ENCODE measurements around the gene C5AR1. TPM values are rescaled to one million over a fixed set of nuclear protein-coding genes. Genes with fewer than 3 reads are reported as not detected.
"Not testable (repeated sequence)": the region's sequence is repeated elsewhere in the genome, so short reads cannot be mapped to it uniquely, and the experiment has no call there.

C5AR1 gene
- total RNA-seq, 4 donors from 2014 or later = 1.2 to 3.5 (median 1.8) TPM

DNA sequence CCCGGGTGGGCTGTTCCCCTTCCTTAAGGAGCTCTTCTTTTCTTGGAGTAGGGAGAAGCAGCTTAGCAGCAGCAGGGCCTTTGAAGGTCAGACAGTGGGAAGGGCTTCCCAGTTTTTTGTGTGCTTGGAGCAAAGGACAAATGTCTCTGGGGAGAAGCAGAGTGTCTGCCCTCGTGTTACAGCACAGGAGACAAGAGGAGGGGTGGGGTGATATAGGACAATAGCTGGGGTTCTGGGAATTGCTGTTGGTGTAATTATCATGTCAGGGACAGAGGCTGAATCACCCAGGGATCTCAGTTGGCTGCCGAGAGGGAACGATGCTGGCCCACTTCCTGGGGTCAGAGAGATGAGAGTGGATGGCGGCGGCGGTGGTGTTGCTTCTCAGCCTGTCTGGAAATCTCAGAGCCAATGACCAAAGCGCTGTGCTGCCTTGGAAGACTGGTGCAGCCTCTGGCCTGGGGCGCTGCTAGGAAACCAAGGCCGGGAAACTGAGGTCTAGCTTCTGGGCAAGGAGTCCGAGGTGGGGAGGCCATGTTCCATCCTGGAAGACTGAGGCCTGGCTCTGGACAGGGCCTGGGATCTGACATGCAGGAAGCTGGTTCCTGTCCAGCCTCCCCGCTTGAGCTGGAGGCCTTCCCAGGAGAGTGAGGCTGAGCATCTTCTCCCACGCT is 33.7 kb upstream of the C5AR1 start:
- intact Hi-C loops (cut with DNase I) = loop anchor here (2.0 kb wide), 1 partner anchor 17 kb away; no protein-coding TSS in a partner anchor
- peaks cover 5 to 30% of the 10 kb centered on the region in 2 donors for H3K4me1 ChIP-seq
- DNase-seq = peak; percentile 14 to 23
- peak overlapping the region in 2 of 3 donors; percentile 42 to 77 for H3K27ac ChIP-seq
- no peak for TF ChIP-seq POLR2A (IDR thresholded peaks at IDR 0.05)
- TF ChIP-seq, protein P1, sequence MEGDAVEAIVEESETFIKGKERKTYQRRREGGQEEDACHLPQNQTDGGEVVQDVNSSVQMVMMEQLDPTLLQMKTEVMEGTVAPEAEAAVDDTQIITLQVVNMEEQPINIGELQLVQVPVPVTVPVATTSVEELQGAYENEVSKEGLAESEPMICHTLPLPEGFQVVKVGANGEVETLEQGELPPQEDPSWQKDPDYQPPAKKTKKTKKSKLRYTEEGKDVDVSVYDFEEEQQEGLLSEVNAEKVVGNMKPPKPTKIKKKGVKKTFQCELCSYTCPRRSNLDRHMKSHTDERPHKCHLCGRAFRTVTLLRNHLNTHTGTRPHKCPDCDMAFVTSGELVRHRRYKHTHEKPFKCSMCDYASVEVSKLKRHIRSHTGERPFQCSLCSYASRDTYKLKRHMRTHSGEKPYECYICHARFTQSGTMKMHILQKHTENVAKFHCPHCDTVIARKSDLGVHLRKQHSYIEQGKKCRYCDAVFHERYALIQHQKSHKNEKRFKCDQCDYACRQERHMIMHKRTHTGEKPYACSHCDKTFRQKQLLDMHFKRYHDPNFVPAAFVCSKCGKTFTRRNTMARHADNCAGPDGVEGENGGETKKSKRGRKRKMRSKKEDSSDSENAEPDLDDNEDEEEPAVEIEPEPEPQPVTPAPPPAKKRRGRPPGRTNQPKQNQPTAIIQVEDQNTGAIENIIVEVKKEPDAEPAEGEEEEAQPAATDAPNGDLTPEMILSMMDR (IDR thresholded peaks at IDR 0.05) = no peak
- no peaks in the 10 kb centered on the region for H3K27me3 ChIP-seq
- WGBS, 2 donors = 78 to 88% methylated on average over 10 to 13 of the region's 13 CpGs
- no peak overlapping the region for H3K4me3 ChIP-seq (replicated peaks in 1 of 3)
- peaks cover 5 to 10% of the 10 kb centered on the region in 2 donors for H3K36me3 ChIP-seq
- no peaks in the 10 kb centered on the region for H3K9me3 ChIP-seq

DNA sequence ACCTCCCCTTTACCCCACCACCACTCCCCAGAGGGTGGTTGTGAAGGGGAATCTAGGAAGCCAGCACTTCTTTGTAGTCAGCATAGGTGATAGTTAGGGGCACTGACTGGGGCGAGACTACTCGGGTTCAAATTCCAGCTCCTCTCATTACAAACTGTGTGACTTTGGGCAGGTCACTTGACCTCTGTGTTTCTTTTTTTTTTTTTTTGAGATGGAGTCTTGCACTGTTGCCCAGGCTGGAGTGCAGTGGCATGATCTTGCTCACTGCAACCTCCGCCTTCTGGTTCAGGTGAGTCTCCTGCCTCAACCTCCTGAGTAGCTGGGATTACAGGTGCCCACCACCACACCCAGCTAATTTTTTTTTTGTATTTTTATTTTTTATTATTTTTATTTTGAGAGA is 33.1 kb upstream of the C5AR1 start:
- H3K9me3 ChIP-seq; DNase-seq; H3K27me3 ChIP-seq; H3K4me3 ChIP-seq (replicated peaks in 1 of 3); H3K36me3 ChIP-seq: not testable (repeated sequence)
- Histone ChIP-seq H3K27ac (peak overlapping the region in 1 of 3 donors; percentile 56), H3K4me1 (peaks cover 5 to 30% of the 10 kb centered on the region in 2 donors)
- 76 to 89% methylated on average over 3 of the region's 3 CpGs for WGBS, 2 donors
- intact Hi-C loops (cut with DNase I) = loop anchor here (2.0 kb wide), 1 partner anchor 18 kb away; no protein-coding TSS in a partner anchor

DNA sequence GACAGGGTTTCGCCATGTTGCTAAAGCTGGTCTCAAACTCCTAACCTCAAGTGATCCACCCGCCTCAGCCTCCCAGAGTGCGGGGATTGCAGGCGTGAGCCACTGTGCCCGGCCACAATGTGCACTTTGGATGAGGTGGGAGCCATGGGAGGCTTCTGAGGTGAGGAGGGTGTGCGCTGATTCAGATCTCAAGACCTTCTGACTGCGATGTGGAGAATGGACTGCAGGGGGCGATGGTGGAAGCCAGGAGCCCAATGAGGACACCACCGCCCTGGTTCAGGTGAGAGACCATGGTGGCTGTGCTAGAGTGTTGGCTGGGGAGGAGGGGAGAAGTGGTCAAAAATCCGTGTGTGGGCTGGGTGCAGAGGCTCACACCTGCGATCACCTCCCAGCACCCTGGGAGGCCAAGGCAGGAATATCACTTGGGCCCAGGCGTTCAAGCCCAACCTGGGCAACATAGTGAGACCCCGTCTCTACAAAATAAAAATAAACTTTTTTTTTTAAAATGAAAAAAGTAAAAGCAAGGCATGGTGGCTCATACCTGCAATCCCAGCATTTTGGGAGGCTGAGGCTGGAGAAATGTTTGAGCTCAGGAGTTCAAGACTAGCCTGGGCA is 29.4 kb upstream of the C5AR1 start:
- Histone ChIP-seq H3K4me3 (replicated peaks in 1 of 3) (no peak overlapping the region), H3K9me3 (no peaks in the 10 kb centered on the region), H3K4me1 (peaks cover 3 to 18% of the 10 kb centered on the region in 2 donors), H3K27me3 (no peaks in the 10 kb centered on the region), H3K27ac (no peak overlapping the region), H3K36me3 (no peaks in the 10 kb centered on the region)
- TF ChIP-seq, protein P1 (IDR thresholded peaks at IDR 0.05) = peak in 1 of 6 experiments; percentile 19
- no peak for TF ChIP-seq POLR2A (IDR thresholded peaks at IDR 0.05)
- 89% methylated on average over 10 to 12 of the region's 13 CpGs for WGBS, 2 donors
- peak in 1 of 2 donors; percentile 19 for DNase-seq
- intact Hi-C loops (cut with DNase I) = no loop called here

DNA sequence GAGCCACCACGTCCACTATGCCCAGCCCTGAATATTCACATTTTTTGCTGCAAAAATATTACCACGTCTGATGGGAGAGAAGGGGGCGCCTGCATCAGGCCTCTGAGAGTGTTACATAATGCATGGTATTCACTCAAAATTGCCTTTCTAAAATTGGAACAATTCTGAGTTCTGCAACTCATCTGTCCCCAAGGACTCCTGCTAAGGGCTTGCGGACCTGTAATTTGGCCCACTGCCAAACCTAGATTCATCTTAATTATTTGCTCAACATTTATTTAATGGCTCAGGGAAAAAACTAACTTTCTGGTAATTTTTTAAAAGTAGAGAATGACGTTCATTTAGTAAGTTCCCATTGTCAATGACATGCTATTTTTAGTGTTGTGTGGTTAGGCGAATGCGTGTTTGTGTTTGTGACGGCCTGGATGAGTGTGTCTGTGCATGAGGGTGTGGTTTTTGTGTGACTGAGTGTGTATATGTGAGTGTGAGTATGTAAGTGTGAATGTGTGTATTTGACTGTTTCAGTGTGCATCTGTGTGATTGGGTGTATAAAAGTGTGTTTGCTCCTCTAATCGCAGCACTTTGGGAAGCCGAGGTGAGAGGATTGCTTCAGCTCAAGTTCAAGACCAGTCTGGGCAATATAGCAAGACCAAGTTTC is 26.1 kb upstream of the C5AR1 start:
- 73 to 74% methylated on average over 10 of the region's 10 CpGs for WGBS, 2 donors
- no peaks in the 10 kb centered on the region for H3K36me3 ChIP-seq
- DNase-seq = no peak
- no peaks in the 10 kb centered on the region for H3K4me1 ChIP-seq
- no peaks in the 10 kb centered on the region for H3K9me3 ChIP-seq
- H3K27me3 ChIP-seq = no peaks in the 10 kb centered on the region
- intact Hi-C loops (cut with DNase I) = no loop called here
- TF ChIP-seq, protein P1 (IDR thresholded peaks at IDR 0.05) = no peak
- TF ChIP-seq POLR2A (IDR thresholded peaks at IDR 0.05) = no peak
- no peak overlapping the region for H3K4me3 ChIP-seq (replicated peaks in 1 of 3)
- H3K27ac ChIP-seq = no peak overlapping the region

DNA sequence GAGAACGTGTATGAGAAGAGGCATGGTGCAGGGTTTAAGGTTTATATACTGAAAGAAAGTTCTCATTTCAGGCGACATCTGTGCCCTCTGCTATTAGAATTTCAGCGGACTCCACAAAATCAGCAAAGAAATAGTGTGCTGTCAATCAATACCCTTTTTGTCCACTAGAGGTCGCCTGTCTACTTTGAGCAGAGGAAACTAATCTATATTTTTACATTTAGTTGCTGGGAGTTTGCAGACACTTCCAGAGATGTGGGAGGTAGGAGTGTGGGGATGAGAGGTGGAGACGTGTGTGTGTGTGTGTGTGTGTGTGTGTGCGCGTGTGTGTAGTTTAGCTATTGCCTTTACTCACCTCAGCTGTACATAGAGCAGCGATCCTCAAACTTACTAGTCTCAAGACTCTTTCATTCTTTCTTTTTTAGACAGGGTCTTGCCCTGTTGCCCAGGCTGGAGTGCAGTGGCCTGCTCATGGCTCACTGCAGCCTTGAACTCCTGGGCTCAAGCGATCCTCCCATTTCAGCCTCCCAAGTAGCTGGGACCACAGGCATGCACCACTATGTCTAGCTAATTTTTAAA is 25.2 kb upstream of the C5AR1 start:
- intact Hi-C loops (cut with DNase I) = no loop called here

More for the DNA sequence above, 25.2 kb upstream of the C5AR1 start:
- no peaks in the 10 kb centered on the region for H3K27me3 ChIP-seq
- DNase-seq = no peak
- H3K4me1 ChIP-seq = peaks cover 0 to 4% of the 10 kb centered on the region in 2 donors
- TF ChIP-seq, protein P1 (IDR thresholded peaks at IDR 0.05) = peak; percentile 74 to 94 (median 81)
- no peak for TF ChIP-seq POLR2A (IDR thresholded peaks at IDR 0.05)
- no peak overlapping the region for H3K27ac ChIP-seq
- no peak overlapping the region for H3K4me3 ChIP-seq (replicated peaks in 1 of 3)
- no peaks in the 10 kb centered on the region for H3K9me3 ChIP-seq
- 30 to 32% methylated on average over 9 of the region's 9 CpGs for WGBS, 2 donors
- H3K36me3 ChIP-seq = no peaks in the 10 kb centered on the region

All from thyroid gland (tissue), 4 donors.